Stimulated activated CD4-positive, alpha-beta T cell treated with anti-CD3 and anti-CD28 coated beads, Interleukin-12 subunit alpha, Interleukin-12 subunit beta, amount 100 ng/mL, for 48 hours (primary cell): Measurements from ENCODE around the gene ITPR2.
"Not testable (repeated sequence)": the region's sequence is repeated elsewhere in the genome, so short reads cannot be mapped to it uniquely, and the experiment has no call there.

ENCODE experiments used
- DNase-seq, 3 donors: peaks; one replicate each; pipeline ENCODE4 v3.0.0-alpha.2; 2020; ENCODE audit warnings: low read depth in 2 of 3, low spot score in 1 of 3

ITPR2 gene

DNA sequence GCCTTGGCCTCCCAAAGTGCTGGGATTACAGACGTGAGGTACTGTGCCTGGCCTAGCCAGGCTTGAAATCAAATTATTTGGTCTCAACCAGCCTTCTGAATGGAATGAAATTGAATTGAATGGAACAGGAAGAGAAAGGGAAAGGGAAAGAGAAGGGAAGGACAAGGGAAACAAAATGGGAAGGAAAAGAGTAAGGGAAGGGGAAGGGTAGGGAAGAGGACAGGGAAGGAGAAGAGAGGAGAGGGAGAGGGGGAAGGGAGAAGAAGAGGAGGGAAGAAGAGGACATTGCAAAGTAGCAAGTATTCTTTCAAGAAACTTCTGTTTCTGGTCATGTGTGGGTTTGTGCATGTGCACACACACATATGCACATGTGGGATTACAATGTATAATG, 97.8 kb downstream of the ITPR2 start:
- no peak for DNase-seq

DNA sequence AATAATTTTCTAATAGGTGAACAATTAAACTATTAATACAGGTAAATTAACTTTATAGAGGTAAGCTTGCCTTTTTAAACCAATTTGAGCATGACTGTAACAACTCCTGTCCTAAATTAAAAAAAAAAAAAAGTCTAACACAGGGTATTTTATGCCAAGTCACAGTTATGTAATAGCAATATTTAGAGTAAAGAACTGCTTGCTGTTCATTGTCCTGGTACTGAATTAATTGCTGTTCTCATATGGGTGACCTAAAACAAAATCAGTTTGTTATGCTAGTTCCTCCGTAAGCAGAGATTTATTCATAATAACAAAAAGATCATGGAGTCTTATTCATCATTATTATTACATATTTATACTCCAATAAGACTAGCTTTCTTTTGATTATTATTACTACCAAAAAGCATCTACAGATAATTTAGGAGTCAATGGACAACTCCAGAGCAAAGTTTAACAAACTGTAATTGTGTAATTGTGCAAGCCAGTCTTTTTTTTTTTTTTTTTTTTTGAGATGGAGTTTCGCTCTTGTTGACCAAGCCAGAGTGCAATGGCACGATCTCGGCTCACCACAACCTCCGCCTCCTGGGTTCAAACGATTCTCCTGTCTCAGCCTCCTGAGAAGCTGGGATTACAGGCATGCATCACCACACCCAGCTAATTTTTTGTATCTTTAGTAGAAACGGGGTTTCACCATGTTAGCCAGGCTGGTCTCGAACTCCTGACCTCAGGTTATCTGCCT, 98.3 kb downstream of the ITPR2 start:
- no peak for DNase-seq

DNA sequence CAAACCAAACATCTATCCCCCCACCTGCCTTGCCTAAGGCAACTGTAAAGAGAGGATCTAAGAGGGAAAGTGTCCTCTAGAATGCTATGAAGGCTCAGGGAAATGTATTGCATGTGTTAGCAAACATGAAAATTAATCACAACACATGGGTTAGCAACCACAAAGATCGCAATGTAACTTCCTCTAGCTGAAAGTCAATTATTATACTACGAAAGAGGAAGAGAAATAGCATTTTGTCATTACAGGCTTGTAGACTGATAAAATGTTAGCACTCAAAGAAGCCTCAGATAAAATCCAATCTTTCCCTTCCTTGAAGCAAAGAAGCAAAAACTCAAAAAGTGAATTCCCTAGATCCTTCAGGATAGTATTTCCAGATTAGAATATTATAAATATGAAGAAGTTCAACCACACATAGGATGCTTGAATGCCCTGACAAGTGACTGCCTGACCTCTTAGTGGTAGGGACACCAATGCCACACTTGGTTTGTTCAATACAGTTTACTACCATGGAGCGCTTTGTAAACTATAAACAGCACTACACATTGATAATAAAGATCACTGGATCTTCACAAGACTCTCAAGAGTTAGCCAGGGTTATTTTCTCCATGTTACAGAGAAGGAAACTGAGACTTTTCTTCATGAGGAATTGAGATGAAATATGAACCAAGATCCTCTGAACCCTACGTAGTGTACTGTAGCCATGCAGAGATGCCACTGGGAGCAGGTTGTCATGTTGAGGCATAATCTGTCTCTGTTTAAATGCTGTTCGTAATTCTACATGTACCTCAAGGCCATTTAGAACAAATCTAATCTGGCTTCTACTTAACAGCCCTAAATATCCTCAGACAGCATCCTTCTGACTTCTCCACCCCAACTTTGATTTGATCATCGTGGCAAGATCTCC, 100.7 kb downstream of the ITPR2 start:
- DNase-seq, result no peak

DNA sequence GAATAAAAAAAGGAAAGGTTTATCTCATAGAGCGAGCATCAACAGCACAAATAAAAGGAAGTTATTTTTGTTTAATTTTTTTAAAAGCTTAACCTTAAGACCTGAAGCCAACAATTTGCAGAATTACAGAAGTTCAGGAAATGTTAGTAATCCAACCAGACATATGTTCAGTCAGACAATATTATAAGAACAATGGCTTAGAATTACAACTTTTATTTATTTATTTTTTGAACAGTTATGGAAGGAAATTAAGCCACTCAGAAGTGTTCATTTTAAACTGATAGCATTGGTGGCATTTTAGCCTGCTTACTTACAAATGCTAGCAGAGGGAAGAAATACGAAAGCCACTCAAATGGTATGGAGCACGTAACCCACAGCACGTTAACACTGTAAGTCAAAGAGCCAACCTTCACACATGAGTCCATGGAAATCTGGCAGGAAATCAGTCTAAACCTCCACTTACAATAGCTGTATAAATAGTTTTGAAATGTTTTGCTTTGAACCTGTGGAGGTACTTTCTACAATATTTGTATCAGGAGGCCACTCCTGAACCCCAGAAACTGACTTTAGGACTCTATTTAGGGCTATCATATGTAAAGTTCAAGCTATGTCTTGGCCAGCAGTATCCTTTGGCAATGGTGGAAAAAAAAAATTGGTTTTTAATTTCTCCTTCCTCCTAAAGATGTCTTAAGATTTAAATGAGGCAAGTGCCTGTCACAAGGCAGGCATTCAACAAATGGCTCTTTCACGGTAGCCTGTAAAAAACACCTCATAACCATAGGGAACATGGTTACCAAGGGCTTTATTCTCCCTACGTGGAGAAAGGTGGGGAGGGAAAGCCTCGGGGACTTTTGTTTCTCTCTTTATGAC, 102.3 kb downstream of the ITPR2 start:
- DNase-seq, result no peak

DNA sequence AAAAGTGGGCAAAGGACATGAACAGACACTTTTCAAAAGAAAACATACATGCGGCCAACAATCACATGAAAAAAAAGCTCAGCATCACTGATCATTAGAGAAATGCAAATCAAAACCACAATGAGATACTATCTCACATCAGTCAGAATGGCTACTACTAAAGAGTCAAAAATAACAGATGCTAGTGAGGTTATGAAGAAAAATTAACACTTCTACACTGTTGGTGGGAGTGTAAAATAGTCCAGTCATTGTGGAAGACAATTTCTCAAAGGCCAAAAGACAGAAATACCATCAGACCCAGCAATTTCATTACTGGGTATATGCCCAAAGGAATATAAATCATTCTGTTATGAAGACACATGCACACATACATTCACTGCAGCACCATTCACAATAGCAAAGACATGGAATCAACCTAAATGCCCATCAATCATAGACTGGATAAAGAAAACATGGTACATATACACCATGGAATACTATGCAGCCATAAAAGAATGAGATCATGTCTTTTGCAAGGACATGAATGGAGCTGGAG, 103.8 kb downstream of the ITPR2 start:
- DNase-seq, result not testable (repeated sequence)

DNA sequence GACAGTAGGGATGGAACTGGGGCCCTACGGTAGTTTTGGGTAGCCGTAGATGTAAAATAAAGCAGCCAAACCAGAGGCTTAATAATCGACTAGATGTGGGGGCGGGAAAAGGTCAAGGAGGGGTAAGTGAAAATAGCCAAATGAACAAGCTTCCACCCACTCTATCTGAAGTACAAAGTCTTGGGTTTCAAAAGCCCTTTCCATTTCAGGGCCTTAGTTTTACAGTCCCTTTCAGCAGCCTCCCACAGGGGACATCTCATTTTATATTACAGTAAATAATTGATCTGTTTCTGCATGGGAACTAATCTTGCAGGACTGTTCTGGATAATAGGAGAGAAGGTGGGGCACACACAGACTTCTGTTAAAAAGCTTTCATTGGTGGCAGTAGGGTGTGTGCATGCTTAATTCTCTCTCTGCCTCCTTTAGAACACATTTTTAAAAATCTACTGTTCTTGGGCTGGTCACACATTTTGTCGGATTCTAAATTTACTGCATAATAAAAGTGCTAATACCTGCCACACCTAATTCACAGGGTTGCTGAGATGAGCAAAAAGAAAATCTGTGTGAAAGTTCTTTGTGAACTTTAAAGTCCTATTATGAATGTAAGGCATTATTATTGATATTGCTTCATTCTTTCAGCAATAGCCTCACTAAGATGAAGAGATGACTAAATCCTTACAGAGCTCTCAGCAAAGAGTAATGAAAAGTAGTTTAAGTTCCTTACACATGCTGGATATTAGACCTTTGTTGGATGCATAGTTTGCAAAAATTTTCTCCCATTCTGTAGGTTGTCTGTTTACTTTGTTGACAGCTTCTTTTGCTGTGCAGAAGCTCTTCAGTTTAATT, 104.6 kb downstream of the ITPR2 start:
- no peak for DNase-seq

DNA sequence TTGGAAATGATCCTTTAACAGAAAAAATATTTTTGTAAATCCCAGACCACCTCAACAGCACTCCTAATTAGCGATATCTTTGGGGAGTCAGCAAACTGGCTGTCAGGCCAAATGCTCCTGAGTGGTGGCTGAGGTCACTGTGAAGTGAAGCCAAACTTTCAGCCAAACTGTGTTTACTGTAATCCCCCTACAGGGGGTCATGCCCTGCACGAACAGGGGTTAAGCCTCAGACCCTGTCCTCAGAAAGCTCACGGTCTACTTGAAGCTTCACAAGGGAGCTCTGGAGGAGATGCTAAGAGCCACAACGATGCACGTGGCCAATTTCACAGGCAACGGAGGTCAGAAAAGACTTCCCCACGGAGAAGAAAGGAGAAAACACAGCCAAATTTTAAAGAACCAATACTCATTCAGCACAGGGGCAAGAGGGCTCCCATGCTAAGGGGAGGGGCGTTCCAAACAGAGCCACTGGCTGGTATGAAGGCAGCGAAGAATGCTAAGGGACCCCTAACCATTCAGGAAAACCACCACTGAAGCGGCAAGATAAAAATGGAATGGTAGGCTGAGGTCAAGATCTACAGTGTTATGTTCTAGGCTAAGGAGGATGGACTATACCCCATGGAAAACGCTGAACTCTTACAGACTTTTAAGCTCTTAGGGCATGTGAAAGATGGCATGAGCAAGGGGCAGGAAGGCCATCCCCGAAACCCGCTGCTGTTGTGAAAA, 105.4 kb downstream of the ITPR2 start:
- DNase-seq, result no peak

DNA sequence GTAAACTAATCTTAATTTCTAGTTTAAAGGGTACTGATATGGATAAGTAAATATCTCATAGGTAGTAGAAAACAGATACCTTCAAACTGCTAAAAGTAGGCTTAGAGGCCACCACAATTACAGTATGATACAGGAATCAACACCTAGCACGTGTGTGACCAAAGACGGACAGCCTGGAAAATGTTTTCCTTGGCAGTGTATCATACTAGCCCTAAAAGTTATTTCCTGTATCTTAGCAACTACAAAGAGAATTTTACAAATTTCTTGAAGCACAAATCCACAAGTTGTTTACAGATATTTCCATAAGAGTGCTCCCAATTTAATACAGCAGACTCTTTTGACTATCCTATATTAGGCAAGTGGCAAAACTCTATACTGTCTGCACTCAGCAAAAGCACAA, 106.0 kb downstream of the ITPR2 start:
- DNase-seq, result no peak

DNA sequence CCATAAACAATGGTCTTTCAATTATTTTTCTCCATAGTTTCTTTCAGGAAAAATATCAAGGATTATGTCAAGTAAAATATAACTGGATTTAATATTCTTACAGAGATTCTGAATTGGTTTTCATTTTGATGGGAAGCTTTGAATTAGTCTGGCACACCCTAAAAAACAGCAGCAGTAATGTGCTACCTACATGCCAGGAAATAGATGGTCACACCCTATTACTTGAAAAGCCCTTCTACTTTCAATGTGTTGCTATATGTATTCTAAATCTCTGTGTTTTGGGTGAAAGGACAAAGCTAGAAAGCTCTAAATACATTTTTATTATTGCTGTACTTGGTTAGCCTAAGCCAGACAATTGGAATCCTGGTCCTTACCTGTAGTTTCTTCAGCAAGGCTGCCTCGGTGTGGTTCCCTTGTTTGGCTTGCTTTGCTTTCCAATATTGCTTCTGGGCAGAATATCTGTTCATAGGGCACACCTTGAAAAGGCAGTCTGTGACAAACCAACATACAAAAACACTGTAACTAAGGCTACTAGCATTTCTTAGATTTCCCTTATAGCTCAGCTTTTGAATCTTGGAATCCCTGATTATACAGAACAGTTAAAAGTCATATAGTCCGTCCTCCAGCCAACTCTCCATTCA, 107.6 kb downstream of the ITPR2 start:
- DNase-seq, result no peak

DNA sequence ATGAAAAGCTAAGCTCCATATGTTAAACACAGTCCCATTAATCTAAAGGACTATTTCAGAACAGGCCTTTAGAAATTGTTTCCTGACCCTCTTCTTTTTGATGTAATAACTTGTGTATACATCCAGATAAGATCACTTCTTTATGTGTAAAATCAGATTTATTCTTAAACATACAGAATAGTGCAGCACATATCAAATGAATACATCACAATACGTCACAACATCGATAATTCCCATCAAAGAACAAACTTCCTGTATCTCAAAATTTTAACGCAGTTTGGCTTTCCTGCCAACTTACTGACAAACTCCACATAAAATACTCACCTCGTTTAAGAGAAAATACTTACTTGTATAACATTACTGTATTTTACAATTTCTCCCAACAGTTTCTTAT, 108.7 kb downstream of the ITPR2 start:
- no peak for DNase-seq

DNA sequence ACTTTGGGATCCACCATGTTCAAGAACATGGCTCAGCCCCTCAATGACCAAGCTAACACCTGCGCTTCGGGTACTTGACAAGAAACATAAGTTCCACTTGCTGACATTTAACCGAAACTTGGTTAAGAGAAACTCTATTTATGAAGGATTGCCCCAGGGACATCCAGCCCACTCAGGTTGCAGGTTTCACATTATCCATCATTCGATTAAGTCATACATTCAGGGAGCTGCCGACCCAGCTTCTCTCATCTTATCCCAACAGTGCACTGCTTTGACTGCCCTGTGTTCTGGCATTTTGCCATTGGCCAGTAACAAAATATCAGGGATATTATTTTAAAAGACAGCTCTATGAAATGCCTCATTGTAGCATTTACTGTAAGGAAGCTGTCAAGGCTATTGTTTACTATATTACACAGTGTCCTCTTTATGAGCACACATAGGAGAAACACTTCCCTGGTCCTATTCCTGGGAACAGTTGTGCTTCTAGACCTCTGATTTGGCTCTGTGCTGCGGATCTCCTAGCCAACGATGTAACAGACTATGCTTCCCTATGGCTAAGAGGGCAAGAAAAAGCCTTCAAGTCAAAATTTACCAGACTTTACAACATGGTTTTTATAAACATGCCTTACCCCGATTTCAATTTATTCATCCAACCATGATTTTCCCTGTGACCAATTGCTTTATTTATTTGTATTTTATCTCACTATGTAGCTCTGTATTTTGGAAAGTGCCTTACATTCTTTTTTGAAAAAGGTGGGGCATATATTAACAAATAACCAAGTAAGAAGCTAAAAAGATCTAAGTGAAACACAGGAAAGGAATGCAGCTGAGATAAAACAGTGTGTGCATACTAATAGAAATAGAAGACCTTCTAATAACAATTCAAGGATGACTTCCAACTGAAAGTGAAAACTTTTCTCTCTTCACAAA, 109.3 kb downstream of the ITPR2 start:
- DNase-seq, result no peak

DNA sequence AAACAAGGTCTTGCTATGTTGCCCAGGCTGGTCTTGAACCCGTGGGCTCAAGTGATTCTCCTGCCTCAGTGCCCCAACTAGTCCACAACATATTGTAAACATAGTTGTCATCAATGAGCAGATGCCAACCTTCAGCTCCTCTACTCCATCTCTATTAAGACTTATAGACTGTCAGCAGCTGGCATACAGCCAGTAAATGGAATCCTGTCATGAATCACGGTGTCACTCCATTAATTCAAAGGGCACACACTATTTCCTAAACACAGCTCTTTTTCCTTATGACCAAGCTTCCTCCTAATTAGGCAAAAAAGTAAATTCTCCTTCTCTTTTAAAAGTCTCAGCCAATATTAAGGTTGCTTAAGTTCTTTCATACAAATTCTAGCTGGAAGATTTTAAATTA, 111.2 kb downstream of the ITPR2 start:
- DNase-seq, result no peak

DNA sequence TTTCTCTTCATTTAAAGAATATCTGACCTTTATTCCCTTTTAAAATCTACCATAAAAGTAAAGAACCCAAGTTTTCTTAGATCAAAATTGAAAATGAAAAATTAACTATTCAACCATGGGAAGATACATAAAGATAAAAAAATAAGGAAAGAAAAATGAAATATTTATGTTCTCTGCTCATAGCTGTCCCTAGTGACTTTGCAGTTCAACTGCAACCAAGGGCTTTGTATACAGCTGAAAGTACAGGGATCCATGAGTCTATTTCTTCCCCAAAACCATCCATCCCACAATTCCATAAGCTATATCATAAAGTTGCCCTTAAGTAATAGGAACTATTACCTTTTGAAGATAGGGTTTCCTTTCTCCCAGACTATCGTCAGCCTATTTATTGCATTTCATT, 113.1 kb downstream of the ITPR2 start:
- DNase-seq, result no peak

DNA sequence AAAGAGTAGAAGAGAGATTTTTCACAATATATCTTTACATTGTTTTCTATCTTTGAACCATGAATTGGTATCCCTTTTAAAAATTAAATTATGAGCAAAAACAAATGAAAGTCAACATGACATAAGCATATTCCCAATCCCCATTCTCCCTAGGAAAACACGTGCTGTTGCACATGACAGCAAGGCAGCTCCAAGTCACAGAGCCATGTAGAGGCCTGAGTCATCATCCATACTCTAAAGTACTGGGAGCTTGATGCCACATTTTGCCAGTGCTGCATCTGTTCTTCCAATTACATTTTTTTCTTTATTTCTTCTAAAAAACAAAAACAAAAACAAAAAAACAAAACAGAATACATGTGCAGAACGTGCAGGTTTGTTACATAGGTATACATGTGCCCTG, 115.2 kb downstream of the ITPR2 start:
- DNase-seq, result no peak

DNA sequence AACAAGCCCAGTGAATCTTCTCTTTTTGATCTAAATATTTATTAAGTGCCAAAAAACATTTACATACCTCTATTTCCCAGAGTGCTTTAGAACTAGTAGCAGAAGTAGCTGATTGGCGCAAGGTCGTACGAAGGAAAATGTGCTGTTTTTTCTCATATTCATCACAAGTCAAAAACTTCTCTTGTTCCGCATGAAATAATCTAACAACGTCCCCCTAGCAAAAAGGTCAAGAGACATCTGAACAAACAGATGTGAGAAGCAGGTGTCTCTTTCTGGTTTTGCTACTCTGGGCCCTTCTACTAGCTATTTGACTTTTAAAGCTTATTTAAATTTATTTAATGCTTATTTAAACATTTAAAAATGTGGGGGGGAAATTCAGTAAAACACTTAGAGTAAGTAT, 117.8 kb downstream of the ITPR2 start:
- no peak for DNase-seq

DNA sequence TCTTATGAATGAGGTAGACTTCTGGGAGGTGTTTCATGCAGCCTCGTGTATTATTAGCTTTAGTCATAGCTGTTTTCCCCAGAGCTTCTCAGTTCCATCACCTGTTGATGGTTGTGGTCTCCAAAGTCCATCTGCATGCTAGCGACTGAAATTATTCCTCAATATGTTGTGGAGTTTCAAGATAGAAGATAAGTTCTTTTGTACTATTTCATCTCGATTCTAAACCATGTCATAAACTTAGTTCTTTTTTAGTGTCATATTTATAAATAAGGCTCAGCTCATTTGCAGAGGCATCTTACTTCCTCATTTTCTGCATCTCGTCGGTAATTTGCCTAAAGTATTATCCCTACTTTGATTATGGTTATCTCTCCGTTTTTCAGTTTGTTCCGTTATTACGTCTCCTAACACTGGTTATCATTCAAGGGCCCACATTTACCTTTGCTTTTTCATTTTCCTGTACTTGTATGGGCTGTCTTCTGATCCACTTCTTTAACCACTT, 119.1 kb downstream of the ITPR2 start:
- DNase-seq, result no peak

DNA sequence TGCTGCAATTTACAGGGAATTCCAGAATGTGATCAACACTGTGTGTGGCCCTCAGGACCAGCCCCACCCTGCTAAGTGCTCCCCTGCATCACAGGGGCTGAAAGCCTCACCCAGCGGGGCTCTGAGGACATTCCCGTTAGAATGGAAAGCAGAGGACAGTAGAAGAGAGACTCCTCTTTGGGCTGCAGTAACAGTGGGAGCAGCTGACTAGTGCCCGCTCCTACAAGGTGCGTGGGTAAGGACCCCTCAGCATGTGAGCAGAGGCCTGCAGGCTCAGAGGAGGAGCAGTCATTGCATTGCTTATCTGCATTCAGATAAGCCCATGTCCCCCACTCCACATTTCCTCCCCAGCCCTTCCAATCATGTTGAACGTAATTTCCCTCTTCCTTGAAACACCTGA, 120.1 kb downstream of the ITPR2 start:
- DNase-seq, result no peak

DNA sequence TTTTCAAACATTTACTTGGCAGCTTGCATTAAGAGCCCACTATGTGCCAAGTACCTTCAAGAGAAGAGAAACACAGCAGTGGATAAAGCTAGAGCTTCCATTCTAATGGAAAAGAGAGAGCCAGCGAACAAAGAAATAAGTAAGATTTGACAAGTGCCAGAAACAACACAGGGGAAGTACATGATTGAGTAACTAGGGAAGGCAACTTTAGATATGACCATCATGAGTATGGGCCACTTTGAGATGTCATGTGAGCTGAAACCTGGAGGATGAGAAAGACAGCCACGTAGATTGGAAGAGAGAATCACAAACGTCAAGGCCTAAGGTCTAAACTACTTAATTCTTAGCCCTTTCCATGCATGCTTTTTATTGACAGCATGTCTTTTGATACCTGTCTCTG, 121.4 kb downstream of the ITPR2 start:
- no peak for DNase-seq
